ENCODE measurements around the gene PATL2. TPM values are rescaled to one million over a fixed set of nuclear protein-coding genes. Genes with fewer than 3 reads are reported as not detected.

PATL2 gene
- total and polyA plus RNA-seq, 2 donors (not counting 1 experiment from before 2014, with no cell fraction given): 58.9 to 89.4 TPM

GRCh38 chr15:44738340-44738984 is 27.3 kb upstream of the PATL2 start:
- Histone ChIP-seq H3K36me3 (replicated peaks in 1 of 2; ENCODE audit: control extremely low read depth in 1 of 2, control insufficient read depth in 1 of 2, extremely low read depth in 1 of 2, insufficient read depth in 2 of 2, low read length in 1 of 2) (no peaks in the 10 kb centered on the region), H4K20me1 (ENCODE audit: control insufficient read depth, insufficient read depth, low read length, poor library complexity, severe bottlenecking) (no peaks in the 10 kb centered on the region), H3K4me3 (ENCODE audit: control extremely low read depth in 1 of 5, extremely low read depth in 1 of 5, insufficient read depth in 1 of 5, low read depth in 2 of 5, low read length in 4 of 5) (no peak overlapping the region), H3K27ac (ENCODE audit: low read length in 2 of 2) (no peak overlapping the region), H3K4me2 (replicated peaks; ENCODE audit: low read depth, low read length, poor library complexity, severe bottlenecking) (no peak overlapping the region), H3K9ac (ENCODE audit: low read length) (no peak overlapping the region), H2AFZ (ENCODE audit: insufficient read depth, low read depth, low read length, poor library complexity, severe bottlenecking) (no peak overlapping the region), H3K27me3 (replicated peaks in 1 of 4; ENCODE audit: control extremely low read depth in 1 of 4, control insufficient read depth in 3 of 4, insufficient read depth in 4 of 4, low read length in 3 of 4) (no peaks in the 10 kb centered on the region), H3K9me3 (ENCODE audit: control extremely low read depth in 1 of 3, control insufficient read depth in 2 of 3, insufficient read depth in 1 of 3, low read length in 2 of 3) (no peaks in the 10 kb centered on the region), H3K79me2 (ENCODE audit: control insufficient read depth, insufficient read depth, low read length) (peaks cover 47% of the 10 kb centered on the region), H3K4me1 (ENCODE audit: control insufficient read depth in 2 of 2, insufficient read depth in 2 of 2, low read length in 2 of 2) (peaks cover 23 to 27% of the 10 kb centered on the region in 2 donors)
- ATAC-seq (ENCODE audit: low read depth) (peak; percentile 32), DNase-seq (peak; percentile 76)
- ChIA-PET POLR2A (interaction anchor here (0.6 to 34.6 kb wide), 7 partner anchors 11 to 202 kb away, joined by 3 to 819 read pairs (median 3); partner anchors contain the start of genes B2M, EIF3J, PATL2 and SPG11), CTCF (interaction anchor here (0.7 to 18.0 kb wide), 33 partner anchors 10 to 160 kb away, joined by 3 to 529 read pairs (median 4); partner anchors contain the start of genes B2M, PATL2 and SPG11)
- peak; percentile 90 for TF ChIP-seq CTCF (IDR thresholded peaks at IDR 0.05)
- TF ChIP-seq EZH2 (IDR thresholded peaks at IDR 0.05; ENCODE audit: borderline replicate concordance, insufficient read depth, low read depth, low read length, poor library complexity, severe bottlenecking): no peak
- Mint-ChIP-seq H3K9me3 (ENCODE audit: insufficient read depth) (no peaks in the 10 kb centered on the region), H3K4me3 (no peak overlapping the region), H3K4me1 (peaks cover 34% of the 10 kb centered on the region), H3K27ac (peak overlapping the region; percentile 20), H3K27me3 (no peaks in the 10 kb centered on the region)
- WGBS (ENCODE audit: insufficient coverage): no CpG with 5 or more reads among the region's 3 CpGs
- intact Hi-C loops (cut with micrococcal nuclease): loop anchor here (1.0 kb wide), 4 partner anchors 9 to 160 kb away; partner anchors contain the start of gene SPG11

Measured in B cell (primary cell).